Endothelial cell of umbilical vein (primary cell): ENCODE measurements around the gene ZFPM1.

Source experiments
- CTCF ChIP-seq, 2 donors: IDR thresholded peaks; 1 replicate in 1 of 2; 2 replicates in 1 of 2; pipeline ENCODE4 v1.5.1; 2011; ENCODE audit warnings: low read length in 2 of 2, mild to moderate bottlenecking in 2 of 2, moderate library complexity in 2 of 2, control low read depth in 1 of 2, inconsistent platforms in 1 of 2, low read depth in 1 of 2; ENCODE audit not compliant: insufficient read depth in 1 of 2; ENCODE audit errors: extremely low read depth in 1 of 2
- EZH2 ChIP-seq: IDR thresholded peaks from 2 replicates; pipeline ENCODE4 v1.6.1; 2012; ENCODE audit warnings: borderline replicate concordance, low read depth, mild to moderate bottlenecking, moderate library complexity, low read length, inconsistent platforms; ENCODE audit not compliant: severe bottlenecking
- FOS ChIP-seq: IDR thresholded peaks from 2 replicates; pipeline ENCODE4 v1.6.1; 2011; ENCODE audit warnings: mild to moderate bottlenecking, low read length, moderate library complexity, borderline replicate concordance; ENCODE audit not compliant: insufficient read depth
- MAX ChIP-seq: IDR thresholded peaks from 2 replicates; pipeline ENCODE4 v1.6.1; 2011; ENCODE audit not compliant: insufficient read depth, insufficient read length
- POLR2A ChIP-seq: IDR thresholded peaks from 2 replicates; pipeline ENCODE4 v1.6.1; 2012; ENCODE audit warnings: low read depth, mild to moderate bottlenecking, control low read depth, low read length

GRCh38 chr16:88441460-88441859 lies 11.6 kb upstream of the ZFPM1 start:
- TF ChIP-seq EZH2 (no peak), CTCF (IDR thresholded peaks at IDR 0.05; ENCODE audit: extremely low read depth in 1 of 2, insufficient read depth in 1 of 2, low read depth in 1 of 2, low read length in 2 of 2) (no peak), POLR2A (no peak), MAX (no peak), FOS (no peak)
